ENCODE results near the gene RPS27A.
"Not testable (repeated sequence)": the region's sequence is repeated elsewhere in the genome, so short reads cannot be mapped to it uniquely, and the experiment has no call there.

Gene RPS27A

GRCh38 chr2:55239656-55240222, 7.3 kb downstream of the RPS27A start:
- no peak for DNase-seq

DNA sequence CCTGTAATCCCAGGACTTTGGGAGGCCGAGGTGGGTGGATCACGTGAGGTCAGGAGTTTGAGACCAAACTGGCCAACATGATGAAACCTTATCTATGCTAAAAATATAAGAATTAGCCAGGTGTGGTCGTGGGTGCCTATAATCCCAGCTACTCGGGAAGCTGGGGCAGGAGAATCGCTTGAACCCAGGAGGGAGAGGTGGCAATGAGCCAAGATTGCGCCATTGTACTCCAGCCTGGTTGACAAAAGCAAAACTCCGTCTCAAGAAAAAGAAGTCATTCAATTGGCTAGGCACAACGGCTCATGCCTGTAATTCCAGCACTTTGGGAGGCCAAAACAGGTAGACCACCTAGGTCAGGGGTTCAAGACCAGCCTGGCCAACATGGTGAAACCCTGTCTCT, 9.1 kb downstream of the RPS27A start:
- DNase-seq = not testable (repeated sequence)

- DNase-seq = no peak
These were observed 10.1 kb downstream of the RPS27A start for GRCh38 chr2:55242617-55243016.

- DNase-seq = no peak
These were observed 12.9 kb downstream of the RPS27A start for GRCh38 chr2:55245411-55245810.

- no peak for DNase-seq
These were observed 14.5 kb downstream of the RPS27A start for GRCh38 chr2:55247025-55247424.

DNA sequence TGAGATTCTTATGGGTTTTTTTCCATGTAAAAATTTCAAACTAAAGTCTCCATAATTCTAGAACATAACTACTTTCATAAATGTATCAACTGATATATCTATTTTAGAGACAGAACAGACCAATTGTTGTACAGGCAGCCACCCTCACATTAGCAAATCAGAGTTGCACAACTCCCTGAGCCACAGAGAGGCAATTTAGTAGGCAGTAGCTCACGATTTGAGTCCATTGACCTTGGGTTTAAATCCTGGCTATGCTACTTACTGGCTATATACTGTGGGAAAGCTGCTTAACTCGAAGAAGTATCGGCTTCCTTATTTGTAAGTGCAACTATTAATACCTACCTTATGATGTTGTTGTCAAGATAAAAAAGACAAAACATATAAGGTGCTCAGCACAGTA, 20.3 kb downstream of the RPS27A start:
- DNase-seq = no peak

DNA sequence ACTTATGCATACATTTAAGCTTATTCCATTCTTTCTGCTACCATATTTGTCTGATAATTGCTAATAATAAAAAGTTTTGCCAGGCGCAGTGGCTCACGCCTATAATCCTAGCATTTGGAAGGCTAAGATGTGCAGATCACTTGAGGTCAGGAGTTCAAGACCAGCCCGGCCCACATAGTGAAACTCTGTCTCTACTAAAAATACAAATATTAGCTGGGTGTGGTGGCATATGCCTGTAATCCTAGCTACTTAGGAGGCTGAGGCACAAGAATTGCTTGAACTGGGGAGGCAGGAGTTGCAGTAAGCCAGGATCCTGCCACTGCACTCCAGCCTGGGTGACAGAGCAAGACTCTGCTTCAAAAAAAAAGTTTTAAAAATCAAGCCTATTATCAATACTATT, 27.1 kb downstream of the RPS27A start:
- DNase-seq = not testable (repeated sequence)

GRCh38 chr2:55268288-55268906, 35.9 kb downstream of the RPS27A start:
- DNase-seq = no peak

DNA sequence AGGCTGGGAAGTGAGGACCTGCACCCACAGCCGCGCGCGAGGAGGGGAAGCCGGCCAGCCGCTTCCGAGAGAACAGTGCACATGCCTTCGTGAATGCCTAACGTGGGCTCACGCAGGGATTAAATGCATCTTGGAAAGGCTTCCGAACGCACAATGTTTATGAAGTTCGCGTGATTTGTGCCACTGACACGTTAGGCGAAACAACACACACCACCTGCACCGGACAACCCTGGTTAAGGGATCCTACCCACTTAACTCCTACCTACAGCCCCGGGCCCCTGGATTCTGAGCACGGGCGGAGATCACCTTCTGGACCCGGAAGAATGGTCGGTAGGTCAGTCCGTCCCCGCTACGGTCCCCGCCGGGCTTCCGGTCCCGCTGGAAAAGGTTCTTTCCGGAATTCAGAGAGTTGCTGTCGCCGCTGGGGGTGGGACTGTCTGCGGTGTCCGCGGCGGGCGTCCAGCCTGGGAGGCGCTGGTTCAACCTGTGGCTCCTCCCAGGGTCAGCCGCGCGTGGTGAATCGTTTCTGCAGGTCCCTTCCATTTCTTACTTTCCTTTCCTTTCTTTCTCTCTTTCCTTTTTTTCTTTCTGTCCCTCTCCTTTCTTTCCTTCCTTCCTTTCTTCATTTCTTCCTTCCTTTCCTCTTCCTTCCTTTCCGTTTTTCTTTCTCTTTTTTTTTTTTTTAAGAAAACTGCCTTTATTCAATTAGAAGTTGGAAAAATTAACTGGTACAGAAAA, 36.6 kb downstream of the RPS27A start, which contains the start of gene MTIF2:
MTIF2 (minus strand) TSS at position 325 of the 738 bp plus-strand sequence. CDS start 5,373 bp downstream, outside the sequence.
- peak; percentile 86 for DNase-seq

GRCh38 chr2:55269645-55269990, 37.1 kb downstream of the RPS27A start:
- no peak for DNase-seq

- DNase-seq = not testable (repeated sequence)
These were observed 41.9 kb downstream of the RPS27A start for GRCh38 chr2:55274346-55274745.

GRCh38 chr2:55277310-55277709, 44.8 kb downstream of the RPS27A start:
- DNase-seq = no peak

DNA sequence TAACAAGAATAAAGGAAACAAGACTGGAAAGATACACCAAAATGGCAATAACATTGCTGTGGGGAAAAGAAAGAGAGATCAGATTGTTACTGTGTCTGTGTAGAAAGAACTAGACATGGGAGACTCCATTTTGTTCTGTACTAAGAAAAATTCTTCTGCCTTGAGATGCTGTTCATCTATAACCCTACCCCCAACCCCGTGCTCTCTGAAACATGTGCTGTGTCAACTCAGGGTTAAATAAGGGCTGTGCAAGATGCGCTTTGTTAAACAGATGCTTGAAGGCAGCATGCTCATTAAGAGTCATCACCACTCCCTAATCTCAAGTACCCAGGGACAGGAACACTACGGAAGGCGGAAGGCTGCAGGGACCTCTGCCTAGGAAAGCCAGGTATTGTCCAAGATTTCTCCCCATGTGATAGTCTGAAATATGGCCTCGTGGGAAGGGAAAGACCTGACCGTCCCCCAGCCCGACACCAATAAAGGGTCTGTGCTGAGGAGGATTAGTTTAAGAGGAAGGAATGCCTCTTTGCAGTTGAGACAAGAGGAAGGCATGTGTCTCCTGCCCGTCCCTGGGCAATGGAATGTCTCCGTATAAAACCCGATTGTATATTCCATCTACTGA, 46.8 kb downstream of the RPS27A start:
- DNase-seq = not testable (repeated sequence)

DNA sequence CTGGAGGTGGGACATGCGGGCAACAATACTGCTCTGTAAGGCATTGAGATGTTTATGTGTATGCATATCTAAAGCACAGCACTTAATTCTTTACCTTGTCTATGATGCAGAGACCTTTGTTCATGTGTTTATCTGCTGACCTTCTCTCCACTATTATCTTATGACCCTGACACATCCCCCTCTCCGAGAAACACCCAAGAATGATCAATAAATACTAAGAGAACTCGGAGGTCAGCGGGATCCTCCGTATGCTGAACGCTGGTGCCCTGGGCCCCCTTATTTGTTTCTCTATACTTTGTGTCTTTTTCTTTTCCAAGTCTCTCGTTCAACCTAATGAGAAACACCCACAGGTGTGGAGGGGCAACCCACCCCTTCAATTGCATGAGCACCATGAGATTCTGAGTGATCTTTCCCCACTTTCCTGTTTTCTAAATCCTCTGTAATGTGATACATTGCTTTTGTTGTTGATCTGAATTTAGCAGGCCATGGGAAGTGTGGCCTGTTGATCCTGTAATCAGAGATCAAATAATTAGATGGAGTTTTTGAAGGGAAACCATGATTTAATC, 47.5 kb downstream of the RPS27A start:
- not testable (repeated sequence) for DNase-seq

DNA sequence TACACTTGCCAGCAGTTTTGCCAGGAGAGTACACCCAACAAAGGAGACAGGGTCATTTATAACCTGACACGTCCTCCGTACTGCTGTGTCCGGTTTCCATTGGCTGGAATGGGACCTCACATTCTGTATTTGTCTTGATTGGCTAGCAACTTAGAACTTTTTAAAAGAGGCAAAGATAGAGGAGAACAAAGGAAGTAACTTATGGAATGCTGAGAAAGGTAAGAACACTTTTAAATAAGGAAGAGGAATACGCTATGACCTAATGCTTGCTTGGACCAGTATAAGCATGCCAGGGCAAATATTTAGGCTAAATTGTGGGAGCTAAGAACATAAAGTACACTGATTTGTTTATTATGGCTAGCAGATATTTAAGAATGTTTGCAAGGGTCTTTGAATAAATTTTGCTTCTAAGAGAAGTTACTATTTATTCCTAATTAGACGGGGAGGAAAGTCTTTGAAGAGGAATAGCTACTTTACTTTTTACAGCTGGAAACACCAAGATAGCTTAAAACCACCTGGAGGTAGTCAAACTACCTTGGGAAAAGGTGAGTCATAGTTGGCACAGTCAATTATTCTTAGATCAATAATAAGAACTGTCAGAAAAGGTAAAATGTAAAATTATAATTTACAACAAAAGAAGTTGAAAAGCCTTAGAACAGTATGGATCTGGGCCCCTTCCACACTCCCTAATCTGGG, 48.5 kb downstream of the RPS27A start:
- not testable (repeated sequence) for DNase-seq

- peak; percentile 85 for DNase-seq
These were observed 49.8 kb downstream of the RPS27A start for GRCh38 chr2:55282110-55282917.

DNA sequence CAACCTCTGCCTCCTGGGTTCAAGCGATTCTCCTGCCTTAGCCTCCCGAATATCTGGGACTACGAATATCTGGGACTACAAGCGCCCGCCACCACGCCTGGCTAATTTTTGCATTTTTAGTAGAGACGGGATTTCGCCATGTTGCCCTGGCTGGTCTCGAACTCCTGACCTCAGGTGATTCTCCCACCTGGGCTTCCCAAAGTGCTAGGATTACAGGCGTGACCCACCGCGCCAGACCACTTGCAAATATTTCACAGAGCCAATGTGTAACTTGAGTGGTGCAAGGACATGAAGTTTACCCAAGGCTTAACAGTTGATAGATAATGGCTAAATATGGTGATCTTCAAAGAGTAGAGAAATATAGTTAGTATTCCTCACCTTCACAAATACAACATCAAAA, 50.6 kb downstream of the RPS27A start:
- DNase-seq = no peak

Data from stimulated activated CD4-positive, alpha-beta T cell treated with anti-CD3 and anti-CD28 coated beads, Interleukin-12 subunit alpha, Interleukin-12 subunit beta, amount 100 ng/mL, for 4 hours (primary cell).